HuH-7 (cell line): Measurements from ENCODE around the gene SLC16A7.

Experiments
- DNase-seq: peaks from one replicate; pipeline ENCODE4 v3.0.0; 2011; ENCODE audit warnings: low spot score

The SLC16A7 gene

DNA sequence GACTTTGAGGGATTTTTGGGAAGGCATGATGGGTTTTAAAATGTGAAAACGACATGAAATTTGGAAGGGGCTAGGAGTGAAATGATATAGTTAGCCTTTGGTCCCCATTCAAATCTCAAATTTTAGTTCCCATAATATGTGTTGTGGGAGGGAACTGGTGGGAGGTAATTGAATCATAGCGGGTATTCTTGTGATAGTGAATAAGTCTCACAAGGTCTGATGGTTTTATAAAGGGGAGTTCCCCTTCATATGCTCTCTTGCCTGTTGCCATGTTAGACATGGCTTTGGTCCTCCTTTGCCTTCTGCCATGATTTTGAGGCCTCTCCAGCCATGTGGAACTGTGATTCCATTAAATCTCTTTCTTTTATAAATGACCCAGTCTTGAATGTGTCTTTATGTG lies 72.8 kb downstream of the SLC16A7 start:
- no peak for DNase-seq

DNA sequence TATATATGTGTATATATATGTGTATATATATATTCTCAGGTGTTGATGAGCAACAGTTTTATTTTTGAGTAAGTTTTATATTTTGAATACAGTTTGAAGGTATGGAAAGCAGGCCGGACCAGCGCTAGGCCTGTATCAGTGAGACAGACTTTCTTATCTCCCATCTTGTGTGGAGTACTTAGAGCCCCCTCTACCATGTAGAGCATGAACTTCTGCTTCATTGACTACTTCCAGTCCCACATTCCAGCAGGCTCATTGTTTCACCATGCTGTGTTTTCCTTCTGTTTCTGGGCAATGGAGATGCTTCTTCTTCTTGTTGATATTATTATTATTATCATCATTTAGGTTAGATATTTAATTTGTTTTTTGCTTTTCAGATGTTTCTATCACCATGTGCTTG lies 76.4 kb downstream of the SLC16A7 start:
- no peak for DNase-seq

DNA sequence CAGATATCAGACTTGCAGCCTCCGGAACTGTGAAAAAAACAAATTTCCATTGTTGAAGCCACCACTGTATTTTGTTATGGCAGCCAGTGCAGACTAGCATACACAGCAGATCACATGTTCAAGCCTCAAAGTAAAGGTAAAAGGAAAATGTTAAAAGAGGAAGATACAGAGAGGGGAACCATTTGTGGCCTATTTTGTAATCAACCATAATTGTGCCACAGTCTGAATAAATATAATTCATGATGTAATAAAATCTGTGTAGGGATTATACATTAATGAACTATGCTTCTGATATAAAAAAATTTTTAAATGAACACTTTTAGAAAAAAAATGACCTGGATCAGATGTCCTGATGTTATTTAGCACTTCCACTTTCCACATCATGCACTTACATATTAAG lies 79.6 kb downstream of the SLC16A7 start:
- no peak for DNase-seq

DNA sequence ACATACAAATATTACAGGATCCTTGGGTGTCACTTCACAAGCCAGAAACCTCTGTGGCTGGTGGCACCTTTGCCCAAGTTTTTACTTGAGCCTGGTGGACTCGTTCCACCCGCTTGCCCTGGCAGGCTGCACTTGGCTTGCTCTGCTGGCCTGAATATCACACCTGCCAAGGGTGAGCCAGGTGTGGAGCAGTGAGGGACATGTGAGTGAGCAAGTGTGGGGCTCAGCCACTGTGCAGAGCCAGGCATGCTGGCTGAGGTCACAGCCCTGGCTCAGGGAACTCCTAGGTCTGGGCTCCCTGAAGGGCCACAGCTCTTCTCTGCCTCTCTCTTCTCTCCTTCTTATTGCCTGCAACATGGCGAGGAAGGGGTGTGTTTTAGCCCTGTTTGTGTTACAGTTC lies 82.0 kb downstream of the SLC16A7 start:
- no peak for DNase-seq

DNA sequence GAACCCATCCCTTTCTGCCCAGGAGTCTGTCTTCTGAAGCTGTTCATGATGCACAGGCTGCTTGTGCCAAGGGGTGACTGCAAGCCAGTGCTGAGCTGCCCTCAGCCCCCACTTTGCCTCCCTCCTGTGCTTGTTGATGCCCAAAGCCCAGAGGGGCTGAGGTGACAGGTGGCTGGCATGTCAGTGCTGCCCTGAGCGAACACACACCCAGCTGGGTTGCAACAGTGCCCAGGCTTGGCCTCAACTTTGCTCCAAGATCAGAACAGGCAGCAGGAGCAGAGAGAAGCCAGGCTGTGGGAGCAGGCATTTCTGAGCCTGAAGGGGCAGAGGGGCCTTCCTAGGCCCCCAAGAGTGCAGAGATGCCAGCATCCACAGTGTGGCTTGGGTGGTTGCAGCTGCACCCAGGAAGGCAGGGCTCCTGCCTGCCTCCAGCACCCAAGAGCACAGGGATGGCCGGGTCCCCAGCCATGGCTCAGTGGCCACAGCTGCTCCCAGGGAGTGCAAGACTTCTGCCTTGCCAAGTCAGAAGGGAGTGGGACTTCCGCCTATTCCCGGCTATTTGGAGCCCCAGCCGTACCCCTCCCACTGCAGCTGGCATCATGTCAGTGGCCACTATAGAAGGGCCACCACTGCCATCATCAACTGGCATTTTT lies 83.1 kb downstream of the SLC16A7 start:
- no peak for DNase-seq

DNA sequence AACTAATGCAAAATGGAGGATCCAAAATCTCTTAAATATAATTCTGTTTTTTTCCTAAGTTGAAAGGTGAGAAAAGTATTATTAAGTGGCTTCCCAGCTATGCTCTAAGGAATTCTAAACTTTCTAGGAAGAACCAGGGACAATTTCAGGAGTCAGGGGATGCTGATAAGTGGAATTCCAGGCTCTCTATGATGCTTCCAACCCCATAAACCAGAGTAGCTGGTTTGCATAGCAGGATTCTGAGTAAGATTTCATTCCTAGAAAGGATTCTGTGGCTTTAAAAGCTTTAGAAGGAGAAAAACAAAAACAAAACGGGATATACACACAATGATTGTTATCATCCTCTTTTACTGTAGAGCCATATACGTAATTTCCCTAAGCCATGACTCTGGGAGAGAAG lies 93.9 kb downstream of the SLC16A7 start:
- DNase-seq: no peak

DNA sequence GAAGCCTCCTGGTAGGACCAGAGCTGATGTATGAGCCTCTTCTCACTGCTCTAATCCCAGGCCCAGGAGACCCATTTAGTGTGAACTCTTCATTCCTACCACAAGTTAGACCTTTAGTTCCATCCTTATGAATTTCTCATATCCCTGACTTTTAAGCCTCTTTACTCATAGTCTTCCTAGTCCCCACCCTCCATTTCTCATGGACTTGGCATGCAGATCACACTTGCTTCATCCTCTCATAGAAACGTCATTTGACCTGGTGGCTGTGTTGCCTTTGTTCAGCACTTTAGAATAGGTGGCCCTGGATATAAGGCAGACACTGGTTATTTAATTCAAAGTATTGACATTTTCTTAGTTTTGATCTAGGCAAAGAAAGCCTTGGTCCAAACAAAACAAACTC lies 99.5 kb downstream of the SLC16A7 start:
- DNase-seq: no peak

DNA sequence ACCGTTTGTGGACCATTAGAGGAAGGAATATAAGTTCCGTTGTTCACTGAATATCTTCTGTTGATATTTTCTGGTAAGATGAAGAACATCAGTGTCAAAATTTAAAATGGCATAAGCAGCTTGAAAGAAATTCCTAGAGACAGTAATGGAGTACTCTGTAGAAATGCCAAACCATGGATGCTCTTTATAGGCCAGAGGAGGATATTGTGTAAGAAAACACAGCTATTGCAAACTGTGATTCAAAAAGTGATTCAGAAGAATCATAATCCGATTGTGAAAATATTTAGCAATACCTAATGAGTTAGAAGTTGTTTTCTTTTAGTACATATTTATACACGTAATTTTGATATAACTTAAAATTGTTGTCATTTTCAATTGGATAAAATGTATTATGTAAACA lies 102.8 kb downstream of the SLC16A7 start:
- DNase-seq: no peak

DNA sequence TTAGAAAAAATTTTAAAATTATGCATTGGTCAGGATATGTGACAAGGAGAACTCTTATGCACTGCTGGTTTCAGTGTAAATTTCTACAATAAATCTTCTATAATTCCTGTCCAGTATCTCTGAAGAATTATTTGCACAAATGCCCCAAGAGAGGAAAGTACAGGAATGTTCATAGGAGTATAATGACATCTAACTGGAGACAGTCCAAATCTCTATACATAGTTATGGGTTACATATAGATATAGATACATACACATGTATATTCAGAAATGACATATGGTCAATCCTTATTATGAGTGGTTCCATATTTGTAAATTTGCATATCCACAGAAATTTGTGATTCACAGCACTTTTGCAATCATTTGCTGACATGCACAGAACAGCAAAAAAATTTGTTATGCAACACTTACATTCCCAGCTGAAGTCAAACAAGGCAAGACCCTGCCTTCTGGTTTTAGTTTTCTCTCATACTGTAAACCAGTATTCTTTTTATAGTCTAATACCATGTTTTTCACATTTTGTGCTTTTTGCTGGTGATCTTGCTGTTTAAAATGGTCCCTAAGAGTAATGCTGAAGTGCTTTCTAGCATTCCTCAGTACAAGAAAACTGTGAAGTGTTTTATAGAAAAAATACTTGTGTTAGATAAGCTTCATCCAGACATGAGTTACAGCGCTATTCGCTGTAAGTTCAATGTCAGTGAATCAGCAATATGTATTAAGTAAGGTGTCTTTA lies 103.8 kb downstream of the SLC16A7 start:
- DNase-seq: no peak

DNA sequence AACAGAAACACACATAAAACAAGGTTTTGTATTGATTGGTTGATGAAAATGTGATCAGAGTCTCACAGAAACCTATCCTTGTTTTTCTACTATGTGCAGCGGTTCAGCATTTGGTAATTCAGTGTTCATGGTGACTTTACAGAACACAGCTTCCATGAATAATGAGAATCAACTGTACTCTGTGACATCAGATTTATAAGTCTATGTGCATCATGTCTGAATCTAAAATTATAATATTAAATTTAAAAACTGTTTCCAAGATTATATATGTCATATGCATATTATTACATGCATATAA lies 104.3 kb downstream of the SLC16A7 start:
- no peak for DNase-seq

DNA sequence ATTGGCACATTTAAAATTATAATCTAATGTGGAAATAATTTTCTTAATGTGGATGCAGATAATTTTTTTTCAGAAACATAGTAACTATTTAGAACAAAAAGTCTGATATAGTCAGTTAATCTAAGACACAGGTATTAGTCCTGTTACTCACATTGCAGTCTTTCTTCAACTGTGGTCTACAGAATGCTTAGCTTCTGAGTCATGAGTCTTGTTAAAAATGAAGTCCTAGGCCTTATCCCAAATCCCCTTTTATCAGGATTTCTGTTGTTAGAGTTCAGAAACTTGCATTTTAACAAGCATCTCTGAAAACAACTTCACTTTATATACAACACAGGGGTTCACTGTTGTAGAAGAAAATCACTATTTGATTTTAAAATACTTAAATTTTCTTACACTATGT lies 112.2 kb downstream of the SLC16A7 start:
- DNase-seq: no peak

DNA sequence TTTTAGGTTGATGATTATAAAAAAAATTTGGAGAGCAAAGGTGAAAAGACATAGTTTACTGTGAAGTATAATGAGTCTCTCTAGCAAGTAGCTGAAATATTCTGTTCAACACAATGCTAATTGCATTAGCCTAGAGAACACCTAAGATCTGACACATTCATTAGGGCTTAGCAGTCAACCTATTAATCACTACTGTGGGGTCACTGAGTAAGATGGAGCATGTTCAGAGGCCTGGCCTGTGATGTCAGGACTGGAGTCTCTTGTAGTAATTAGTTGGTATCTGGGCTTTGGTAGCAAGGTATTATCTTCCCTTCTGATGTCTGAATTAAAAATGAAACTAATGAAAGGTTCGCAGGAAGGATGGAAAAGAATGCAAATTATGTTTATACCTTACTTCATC lies 112.7 kb downstream of the SLC16A7 start:
- DNase-seq: no peak

DNA sequence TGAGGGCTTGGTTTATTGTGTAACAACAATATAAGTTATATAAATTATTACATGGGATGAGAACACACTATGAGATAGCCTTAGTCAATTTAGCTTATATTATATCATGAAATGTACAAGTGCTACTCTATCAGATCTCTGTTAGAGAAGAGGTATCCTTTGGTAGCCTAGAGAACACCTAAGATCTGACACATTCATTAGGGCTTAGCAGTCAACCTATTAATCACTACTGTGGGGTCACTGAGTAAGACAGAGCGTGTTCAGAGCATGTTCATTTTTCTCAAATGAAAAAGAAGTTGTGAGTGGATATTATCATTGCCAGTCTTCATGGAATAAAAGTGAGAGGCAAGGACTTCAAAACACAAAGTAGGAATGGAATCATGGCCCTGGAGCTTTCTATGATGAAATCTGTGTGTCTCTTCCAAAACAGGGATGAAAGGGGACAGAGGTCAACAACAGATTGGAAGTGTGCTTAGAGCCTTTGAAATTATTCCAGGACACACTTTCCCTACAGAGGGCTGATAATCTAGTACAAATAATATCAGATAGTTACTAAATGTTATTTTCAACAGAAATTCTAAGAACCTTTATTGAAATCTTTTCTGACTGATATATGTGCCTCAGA lies 114.3 kb downstream of the SLC16A7 start:
- no peak for DNase-seq

DNA sequence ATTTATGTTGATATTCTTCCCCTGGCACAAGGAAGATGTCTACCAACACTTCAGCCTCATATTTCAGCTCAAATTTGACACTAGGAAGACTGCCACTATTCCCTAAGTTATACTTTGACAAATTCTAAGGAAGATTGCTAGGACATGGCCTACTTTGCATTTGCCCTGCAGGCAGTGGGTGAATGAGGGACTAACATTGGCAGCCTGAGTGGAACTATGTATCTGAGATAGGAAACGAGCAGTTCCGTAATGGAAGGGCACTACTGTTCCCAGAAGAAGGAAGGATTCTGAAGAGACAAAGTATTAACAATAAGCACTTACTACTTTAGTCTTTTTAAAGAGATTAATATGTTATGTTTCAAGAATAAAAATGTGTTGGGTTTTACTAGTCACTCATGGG lies 115.1 kb downstream of the SLC16A7 start:
- DNase-seq: no peak

DNA sequence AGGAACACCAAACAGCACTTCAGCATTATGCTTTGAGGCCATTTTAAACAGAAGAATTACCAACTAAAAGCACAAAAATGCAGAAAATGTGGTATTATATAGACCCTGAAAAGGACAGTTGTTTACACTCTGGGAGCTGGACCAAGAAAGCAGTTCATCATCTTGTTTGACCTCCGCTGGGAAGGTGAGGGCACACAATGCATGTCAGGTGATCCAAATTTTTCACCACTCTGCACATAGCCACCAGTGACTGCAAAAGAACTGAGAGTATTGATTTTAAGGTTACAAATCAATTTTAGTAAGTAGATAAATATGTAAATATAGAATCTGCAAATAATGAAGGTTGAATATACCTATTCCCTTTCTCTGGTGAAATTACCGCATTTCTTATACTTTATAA lies 119.6 kb downstream of the SLC16A7 start:
- no peak for DNase-seq

DNA sequence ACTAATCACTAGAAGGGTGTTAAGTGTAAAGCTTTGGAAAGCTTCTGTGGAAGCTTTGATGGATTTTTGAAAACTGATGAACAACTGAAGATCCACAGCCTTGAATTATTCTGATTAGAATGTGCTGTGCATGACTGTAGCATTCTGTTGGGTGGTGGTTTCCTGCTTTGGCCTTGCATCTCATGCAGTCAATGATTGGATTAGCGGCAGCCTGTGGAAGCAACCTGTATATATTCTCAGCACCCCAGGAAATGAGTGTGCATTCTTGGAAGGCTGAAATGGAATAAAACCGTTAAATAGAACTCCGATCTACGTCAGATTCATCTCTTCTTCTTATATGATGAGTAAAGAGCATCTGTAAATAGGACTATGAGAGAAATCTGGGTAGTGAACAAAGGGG lies 120.2 kb downstream of the SLC16A7 start:
- DNase-seq: no peak

DNA sequence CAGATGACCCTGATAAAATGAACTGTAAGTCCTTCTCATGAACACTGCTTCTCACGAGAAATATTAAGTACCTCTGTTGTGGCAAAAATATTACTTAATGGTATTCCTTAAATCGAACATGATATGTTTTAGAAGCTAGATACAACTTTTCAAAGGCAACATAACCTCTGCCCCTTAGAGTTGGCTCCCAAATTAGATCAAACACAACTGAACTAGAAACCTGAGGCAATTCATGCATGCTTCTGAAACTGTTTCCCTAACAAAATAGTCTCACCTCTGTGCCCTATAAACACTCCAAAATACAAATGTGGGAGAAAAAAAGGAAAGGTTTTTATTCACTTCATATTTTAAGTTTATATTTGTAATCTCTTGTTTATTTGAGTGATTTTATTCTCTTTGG lies 121.6 kb downstream of the SLC16A7 start:
- DNase-seq: no peak

DNA sequence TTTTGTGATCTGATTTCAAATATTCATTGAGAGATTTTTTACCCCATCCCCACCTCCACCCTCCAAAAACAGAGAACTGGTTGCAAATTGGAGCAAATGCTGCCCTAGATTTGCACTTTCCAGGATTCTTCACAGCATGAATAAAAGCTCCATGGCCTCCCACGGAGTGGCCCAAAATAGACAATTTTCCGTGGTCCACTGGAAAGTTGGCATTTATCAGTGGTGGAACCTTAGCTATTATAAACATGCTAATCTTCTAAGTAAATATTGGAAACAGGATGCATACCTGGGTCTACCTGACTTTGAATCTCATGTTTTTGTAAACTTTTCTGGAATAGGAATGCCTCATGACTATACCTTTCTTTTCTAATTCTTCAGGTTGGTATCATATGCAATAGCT lies 123.9 kb downstream of the SLC16A7 start:
- no peak for DNase-seq

DNA sequence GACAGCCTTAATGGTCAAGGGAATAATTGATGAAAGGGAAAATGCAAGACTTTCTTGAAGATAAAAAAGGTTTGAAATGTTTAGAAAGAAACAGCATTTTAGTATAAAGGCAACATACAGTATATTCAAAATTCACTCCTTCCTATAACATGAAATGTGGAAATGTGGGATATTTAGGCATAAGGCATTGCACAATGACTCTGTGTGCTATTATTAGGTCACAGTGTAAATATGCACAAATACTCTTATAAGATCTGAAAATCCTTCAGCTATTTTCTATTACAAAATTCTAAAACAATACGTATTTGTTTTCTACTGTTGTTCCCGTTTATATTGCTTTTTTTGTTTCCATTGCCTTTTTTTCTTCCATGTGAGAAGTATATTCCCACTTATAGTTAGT lies 127.7 kb downstream of the SLC16A7 start:
- no peak for DNase-seq

DNA sequence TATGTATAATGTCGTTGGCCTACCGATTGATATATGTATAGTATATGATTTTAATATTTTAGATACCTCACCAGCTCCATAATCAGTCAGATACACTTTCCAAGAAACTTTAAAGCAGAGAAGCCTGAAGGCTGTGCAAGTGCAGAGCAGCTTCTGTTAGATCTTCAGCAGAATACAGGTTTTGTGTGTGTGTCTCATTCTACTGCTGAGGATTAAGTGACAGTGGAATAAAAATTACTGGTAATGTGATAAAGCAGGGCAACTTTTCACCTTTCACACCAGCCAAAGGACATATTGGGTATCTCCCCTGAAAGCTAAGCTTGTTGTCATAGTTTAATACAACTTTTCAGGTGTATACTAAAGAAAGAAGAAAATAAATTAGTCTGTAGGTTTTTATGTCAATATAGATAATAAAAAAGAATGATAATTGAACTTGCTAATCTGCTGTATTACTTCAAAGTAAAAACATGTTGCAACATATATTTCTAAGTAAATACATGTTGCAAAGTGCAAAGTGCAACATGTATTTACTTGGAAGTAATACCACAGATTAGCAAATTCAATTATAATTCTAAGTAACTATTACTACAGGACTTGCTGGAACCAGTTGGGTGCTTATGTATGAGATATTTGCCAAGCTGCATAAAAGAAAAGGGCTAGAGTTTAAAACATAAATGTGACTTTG lies 128.3 kb downstream of the SLC16A7 start:
- DNase-seq: peak; percentile 40

DNA sequence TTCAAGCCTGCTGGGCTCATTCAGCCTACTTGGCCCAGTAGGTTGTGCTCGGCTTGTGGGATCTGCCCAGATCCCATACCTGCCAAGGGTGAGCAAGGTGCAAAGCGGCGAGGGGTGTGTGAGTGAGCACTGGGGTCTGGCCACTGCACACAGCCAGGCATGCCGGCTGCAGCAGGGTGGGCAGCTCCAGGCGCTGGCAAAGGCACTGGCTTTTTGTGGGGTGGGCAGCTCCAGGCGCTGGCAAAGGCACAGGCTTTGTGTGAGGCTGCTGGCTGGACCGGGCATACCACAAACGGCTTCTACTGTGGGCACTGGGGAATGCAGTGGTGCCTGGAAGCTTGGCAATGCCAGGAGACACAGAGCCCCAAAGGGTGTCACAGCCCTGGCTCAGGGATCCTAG lies 137.4 kb downstream of the SLC16A7 start:
- no peak for DNase-seq

DNA sequence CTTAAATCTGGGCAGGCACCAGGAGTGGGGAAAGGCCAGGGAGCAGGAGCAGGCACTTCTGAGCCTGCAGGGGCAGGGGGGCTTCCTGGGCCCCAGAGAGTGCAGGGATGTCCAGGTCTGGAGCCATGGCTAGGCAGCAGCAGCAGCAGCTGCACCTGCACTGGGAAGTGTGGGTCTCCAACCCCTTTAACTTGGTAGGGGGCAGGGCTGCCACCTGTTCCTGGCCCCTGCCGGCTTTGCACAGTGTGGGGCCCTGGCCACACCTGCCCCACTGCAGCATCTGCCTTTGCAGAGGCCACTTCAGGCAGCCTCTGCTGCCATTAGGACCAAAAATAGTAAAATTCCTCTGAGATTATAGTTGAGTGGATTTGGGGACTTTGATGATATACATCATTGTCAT lies 138.5 kb downstream of the SLC16A7 start:
- DNase-seq: no peak

DNA sequence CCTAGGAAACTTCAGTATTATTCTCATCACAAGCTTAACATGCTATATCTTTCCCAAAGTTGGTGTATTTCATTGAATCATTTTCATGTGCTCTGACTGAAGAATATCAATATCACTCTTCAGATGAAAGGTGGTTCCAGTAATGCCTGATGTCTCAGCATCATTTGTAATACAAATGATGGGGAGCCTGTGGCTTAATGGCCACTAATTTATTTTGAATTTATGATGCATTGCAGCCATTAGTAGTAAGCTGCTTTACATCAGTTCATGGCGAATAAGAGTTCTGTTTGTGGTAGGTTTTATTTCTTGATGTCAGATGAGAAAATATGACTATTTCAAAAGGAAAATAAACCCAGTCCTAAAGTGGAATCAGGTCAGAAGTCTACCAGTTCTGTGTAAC lies 139.4 kb downstream of the SLC16A7 start:
- DNase-seq: no peak
